Liver (tissue), 3 donors: ENCODE measurements around the gene HFM1.

Experiments used
- EGR1 ChIP-seq, 2 donors: IDR thresholded peaks; 2 replicates each; pipeline ENCODE4 v1.6.1; 2016 to 2018; ENCODE audit warnings: antibody characterized with exemption in 2 of 2, low read depth in 2 of 2
- GABPA ChIP-seq, 2 donors: IDR thresholded peaks in 1 of 2; conservative IDR thresholded peaks in 1 of 2; 2 replicates each; pipeline ENCODE4 v1.6.1; 2016; ENCODE audit warnings: antibody characterized with exemption in 2 of 2, mild to moderate bottlenecking in 1 of 2, moderate library complexity in 1 of 2
- HNF4A ChIP-seq, 2 donors: conservative IDR thresholded peaks; 2 replicates each; pipeline ENCODE4 v1.6.1; 2016; ENCODE audit warnings: antibody characterized with exemption in 2 of 2, mild to moderate bottlenecking in 2 of 2
- JUND ChIP-seq, 2 donors: IDR thresholded peaks; 2 replicates each; pipeline ENCODE4 v1.6.1; 2016; ENCODE audit warnings: antibody characterized with exemption in 2 of 2
- RAD21 ChIP-seq, 2 donors: IDR thresholded peaks; 2 replicates each; pipeline ENCODE4 v1.6.1; 2016; ENCODE audit warnings: antibody characterized with exemption in 2 of 2, mild to moderate bottlenecking in 2 of 2
- SP1 ChIP-seq: IDR thresholded peaks from 2 replicates; pipeline ENCODE4 v1.6.1; 2018; ENCODE audit warnings: antibody characterized with exemption, mild to moderate bottlenecking
- TAF1 ChIP-seq: conservative IDR thresholded peaks from 2 replicates; pipeline ENCODE4 v1.6.1; 2016; ENCODE audit warnings: antibody characterized with exemption, mild to moderate bottlenecking
- TF ChIP-seq, protein P1 (sequence below): fragments of 150-350 bp; IDR thresholded peaks from 2 replicates; pipeline ENCODE4 v1.5.1; 2017; ENCODE audit warnings: improper control_type of control experiment, low read depth, low read length; ENCODE audit not compliant: missing input control
- TF ChIP-seq, protein P2 (sequence below): IDR thresholded peaks from 2 replicates; pipeline ENCODE4 v1.6.1; 2016; ENCODE audit warnings: antibody characterized with exemption
- donor health status: healthy.
- donor health status: healthy.

DNA sequence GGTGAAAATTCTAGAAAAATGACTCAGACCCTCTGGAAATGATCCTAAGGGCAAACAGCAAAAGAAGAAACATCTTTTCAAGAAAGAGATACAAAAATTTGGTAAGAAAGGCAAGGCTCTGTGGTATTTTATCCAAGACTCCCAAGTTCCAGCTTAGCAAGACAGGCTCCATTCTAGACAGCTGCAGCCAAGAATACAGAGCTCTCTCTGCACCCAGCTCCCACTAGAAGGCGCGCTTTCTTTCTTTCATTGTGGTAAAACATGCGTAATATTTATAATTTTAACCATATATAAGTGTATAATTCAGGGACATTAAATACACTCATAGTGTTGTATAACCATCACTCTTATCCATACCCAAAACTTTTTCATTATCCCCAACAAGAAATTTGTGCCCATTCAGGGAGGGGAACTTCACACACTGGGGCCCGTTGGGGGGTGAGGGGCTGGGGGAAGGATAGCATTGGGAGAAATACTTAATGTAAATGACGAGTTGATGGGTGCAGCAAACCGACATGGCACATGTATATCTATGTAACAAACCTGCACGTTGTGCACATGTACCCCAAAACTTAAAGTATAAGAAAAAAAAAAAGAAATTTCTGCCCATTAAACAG, 2.2 kb upstream of the HFM1 start:
- TF ChIP-seq RAD21 (IDR thresholded peaks at IDR 0.05), result no peak
- TF ChIP-seq, protein P1, sequence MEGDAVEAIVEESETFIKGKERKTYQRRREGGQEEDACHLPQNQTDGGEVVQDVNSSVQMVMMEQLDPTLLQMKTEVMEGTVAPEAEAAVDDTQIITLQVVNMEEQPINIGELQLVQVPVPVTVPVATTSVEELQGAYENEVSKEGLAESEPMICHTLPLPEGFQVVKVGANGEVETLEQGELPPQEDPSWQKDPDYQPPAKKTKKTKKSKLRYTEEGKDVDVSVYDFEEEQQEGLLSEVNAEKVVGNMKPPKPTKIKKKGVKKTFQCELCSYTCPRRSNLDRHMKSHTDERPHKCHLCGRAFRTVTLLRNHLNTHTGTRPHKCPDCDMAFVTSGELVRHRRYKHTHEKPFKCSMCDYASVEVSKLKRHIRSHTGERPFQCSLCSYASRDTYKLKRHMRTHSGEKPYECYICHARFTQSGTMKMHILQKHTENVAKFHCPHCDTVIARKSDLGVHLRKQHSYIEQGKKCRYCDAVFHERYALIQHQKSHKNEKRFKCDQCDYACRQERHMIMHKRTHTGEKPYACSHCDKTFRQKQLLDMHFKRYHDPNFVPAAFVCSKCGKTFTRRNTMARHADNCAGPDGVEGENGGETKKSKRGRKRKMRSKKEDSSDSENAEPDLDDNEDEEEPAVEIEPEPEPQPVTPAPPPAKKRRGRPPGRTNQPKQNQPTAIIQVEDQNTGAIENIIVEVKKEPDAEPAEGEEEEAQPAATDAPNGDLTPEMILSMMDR, result no peak
- TF ChIP-seq GABPA (IDR thresholded peaks at IDR 0.05 in 1 of 2, conservative IDR thresholded peaks at IDR 0.05 in 1 of 2), result no peak
- TF ChIP-seq JUND (IDR thresholded peaks at IDR 0.05), result no peak
- TF ChIP-seq SP1, result no peak
- no peak for TF ChIP-seq HNF4A (conservative IDR thresholded peaks at IDR 0.05)
- no peak for TF ChIP-seq TAF1
- no peak for TF ChIP-seq EGR1 (IDR thresholded peaks at IDR 0.05; ENCODE audit: low read depth in 2 of 2)
- TF ChIP-seq, protein P2, sequence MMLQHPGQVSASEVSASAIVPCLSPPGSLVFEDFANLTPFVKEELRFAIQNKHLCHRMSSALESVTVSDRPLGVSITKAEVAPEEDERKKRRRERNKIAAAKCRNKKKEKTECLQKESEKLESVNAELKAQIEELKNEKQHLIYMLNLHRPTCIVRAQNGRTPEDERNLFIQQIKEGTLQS, result no peak
